Esophagus (tissue), 2 donors: Measurements from ENCODE around the gene SLC25A43. TPM values are rescaled to one million over a fixed set of nuclear protein-coding genes. Genes with fewer than 3 reads are reported as not detected.
"Not testable (repeated sequence)": the region's sequence is repeated elsewhere in the genome, so short reads cannot be mapped to it uniquely, and the experiment has no call there.

ENCODE experiments used
- H3K27ac ChIP-seq, 2 donors: one replicate each; pipeline ENCODE4 v1.5.1; 2013; ENCODE audit warnings: low read depth in 2 of 2, mild to moderate bottlenecking in 2 of 2, inconsistent platforms in 1 of 2, low read length in 1 of 2, moderate library complexity in 1 of 2
- H3K27me3 ChIP-seq, 2 donors: one replicate each; pipeline ENCODE4 v1.6.1; 2013; ENCODE audit warnings: low read length in 2 of 2, control low read depth in 1 of 2, mild to moderate bottlenecking in 1 of 2; ENCODE audit not compliant: insufficient read depth in 2 of 2, control insufficient read depth in 1 of 2
- H3K36me3 ChIP-seq, 2 donors: one replicate each; pipeline ENCODE4 v1.6.1; 2013; ENCODE audit warnings: low read length in 1 of 2; ENCODE audit not compliant: control insufficient read depth in 2 of 2, insufficient read depth in 2 of 2
- H3K4me1 ChIP-seq, 2 donors: one replicate each; pipeline ENCODE4 v1.6.1; 2013; ENCODE audit warnings: low read length in 1 of 2; ENCODE audit not compliant: control insufficient read depth in 2 of 2, insufficient read depth in 2 of 2
- H3K4me3 ChIP-seq, 2 donors: one replicate each; pipeline ENCODE4 v1.5.1; 2013; ENCODE audit warnings: low read length in 2 of 2, mild to moderate bottlenecking in 2 of 2, low read depth in 1 of 2, moderate library complexity in 1 of 2
- H3K9me3 ChIP-seq, 2 donors: one replicate each; pipeline ENCODE4 v1.6.1; 2013; ENCODE audit warnings: mild to moderate bottlenecking in 2 of 2, low read depth in 1 of 2, low read length in 1 of 2, moderate library complexity in 1 of 2; ENCODE audit not compliant: control insufficient read depth in 2 of 2, insufficient read depth in 1 of 2
- WGBS, 2 donors: extraction: QIAGEN DNeasy Blood & Tissue Kit; methylation state at CpG; one replicate each; pipeline ENCODE4 v1.1.7; 2013; 5-methylcytosine and 5-hydroxymethylcytosine counted together
- polyA plus RNA-seq, 2 donors: library from polyadenylated mRNA; stranded (reverse); fragments of 200-250 nt; gene quantifications; one replicate each; pipeline ENCODE4 v1.2.3, GENCODE V29; 2013
- donor health status: healthy with polysubstance abuse.
- donor health status: Bipolar disorder and iron deficiency.

SLC25A43 gene
- polyA plus RNA-seq, 2 donors, result 26.2 to 34.5 TPM

DNA sequence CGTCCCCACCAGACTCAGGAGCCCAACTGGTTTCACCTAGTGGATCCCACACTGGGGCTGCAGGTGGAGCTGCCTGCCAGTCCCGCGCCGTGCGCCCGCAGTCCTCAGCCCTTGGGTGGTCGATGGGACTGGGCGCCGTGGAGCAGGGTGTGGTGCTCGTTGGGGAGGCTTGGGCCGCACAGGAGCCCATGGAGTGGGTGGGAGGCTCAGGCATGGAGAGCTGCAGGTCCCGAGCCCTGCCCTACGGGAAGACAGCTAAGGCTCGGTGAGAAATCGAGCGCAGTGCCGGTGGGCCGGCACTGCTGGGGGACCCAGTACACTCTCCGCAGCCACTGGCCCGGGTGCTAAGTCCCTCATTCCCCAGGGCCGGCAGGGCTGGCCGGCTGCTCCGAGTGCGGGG, 88.6 kb downstream of the SLC25A43 start:
- H3K4me3 ChIP-seq, H3K27ac ChIP-seq, H3K4me1 ChIP-seq, H3K27me3 ChIP-seq, H3K9me3 ChIP-seq, H3K36me3 ChIP-seq: not testable (repeated sequence)
- 92 to 96% methylated on average over 22 to 24 of the region's 24 CpGs for WGBS, 2 donors

DNA sequence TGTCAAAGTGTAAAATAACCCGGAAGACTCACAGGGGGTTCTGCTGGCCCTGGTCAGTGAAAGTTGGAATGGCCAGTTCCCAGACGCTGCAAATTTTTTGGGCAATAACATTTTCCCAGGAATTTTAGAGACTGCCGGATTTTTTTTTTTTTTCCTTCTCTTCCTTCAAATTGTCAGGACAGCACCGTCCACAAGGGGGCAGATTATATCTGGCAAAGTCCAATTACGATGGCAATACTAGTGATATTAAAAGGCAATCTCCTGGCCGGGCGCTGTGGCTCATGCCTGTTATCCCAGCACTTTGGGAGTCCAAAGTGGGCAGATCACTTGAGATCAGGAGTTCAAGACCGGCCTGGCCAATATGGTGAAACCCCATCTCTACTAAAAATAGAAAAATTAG, 89.6 kb downstream of the SLC25A43 start:
- Histone ChIP-seq H3K27me3 (no peaks in the 10 kb centered on the region), H3K4me1 (no peaks in the 10 kb centered on the region), H3K27ac (no peak overlapping the region), H3K9me3 (no peaks in the 10 kb centered on the region), H3K36me3 (no peaks in the 10 kb centered on the region), H3K4me3 (no peak overlapping the region)
- 9 to 25% methylated on average over 8 of the region's 8 CpGs for WGBS, 2 donors

DNA sequence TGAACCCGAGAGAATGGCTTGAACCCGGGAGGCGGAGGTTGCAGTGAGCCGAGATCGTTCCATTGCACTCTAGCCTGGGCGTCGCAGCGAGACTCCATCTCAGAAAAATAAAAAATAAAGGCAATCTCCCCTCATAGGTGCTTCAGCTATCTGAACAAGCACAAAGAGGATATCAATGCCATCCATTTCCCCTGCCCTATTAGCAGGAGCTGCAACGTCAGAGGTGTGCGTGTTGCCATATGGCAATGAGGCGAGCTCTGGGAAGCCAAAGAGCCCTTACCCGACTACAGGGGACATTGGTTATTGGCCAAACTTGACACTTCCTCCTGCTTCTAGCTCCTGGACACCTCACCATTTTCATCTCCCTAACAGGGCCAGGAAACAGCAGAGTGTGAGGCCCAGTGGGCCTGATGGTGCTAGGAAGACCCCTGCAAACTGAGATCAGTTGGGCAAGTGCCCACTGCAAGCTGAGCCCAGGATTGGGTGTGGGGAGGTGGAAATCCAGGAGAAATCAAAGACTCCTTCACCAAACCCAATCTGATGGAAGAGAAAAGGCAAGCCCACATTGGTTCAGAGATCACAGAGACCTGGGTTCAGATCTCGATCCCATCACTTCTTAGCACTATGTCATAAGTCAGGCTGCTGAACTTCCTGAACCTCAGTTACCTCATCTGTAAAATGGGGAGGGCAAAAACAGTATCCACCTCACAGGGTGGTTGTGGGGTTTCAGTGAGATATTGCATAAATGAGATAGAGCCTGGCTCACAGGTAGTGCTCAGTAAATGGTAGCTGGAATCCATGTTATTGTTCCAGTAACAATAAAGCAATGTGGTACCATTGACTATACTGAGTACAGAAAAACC, 90.3 kb downstream of the SLC25A43 start:
- H3K36me3 ChIP-seq, result no peaks in the 10 kb centered on the region
- 76% methylated on average over 13 of the region's 13 CpGs for WGBS, 2 donors
- no peak overlapping the region for H3K27ac ChIP-seq
- no peak overlapping the region for H3K4me3 ChIP-seq
- H3K9me3 ChIP-seq, result no peaks in the 10 kb centered on the region
- H3K27me3 ChIP-seq, result no peaks in the 10 kb centered on the region
- no peaks in the 10 kb centered on the region for H3K4me1 ChIP-seq

DNA sequence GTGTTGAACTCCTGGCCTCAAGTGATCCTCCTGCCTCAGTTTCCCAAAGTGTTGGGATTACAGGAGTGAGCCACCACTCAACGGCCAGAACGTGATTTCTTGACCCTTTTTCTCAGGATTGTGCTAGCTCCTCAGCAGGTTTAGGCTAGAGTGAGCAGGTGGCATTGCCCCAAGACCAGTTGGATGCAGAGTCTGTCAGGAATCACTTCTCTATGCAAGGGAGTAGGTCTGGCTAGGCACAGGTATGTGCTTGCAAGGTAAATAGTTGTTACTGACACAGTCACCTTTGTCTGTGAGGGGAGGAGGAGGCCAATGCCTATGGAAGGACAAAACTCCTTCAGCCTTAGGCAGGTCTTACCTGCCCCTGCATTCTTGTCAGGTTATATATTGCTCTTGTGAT, 93.3 kb downstream of the SLC25A43 start:
- Histone ChIP-seq H3K4me1 (peaks cover 0 to 2% of the 10 kb centered on the region in 2 donors), H3K36me3 (no peaks in the 10 kb centered on the region), H3K9me3 (no peaks in the 10 kb centered on the region), H3K4me3 (no peak overlapping the region), H3K27me3 (no peaks in the 10 kb centered on the region), H3K27ac (peak overlapping the region; percentile 37 to 58)
- WGBS, 2 donors, result 52 to 77% methylated on average over 2 of the region's 2 CpGs

DNA sequence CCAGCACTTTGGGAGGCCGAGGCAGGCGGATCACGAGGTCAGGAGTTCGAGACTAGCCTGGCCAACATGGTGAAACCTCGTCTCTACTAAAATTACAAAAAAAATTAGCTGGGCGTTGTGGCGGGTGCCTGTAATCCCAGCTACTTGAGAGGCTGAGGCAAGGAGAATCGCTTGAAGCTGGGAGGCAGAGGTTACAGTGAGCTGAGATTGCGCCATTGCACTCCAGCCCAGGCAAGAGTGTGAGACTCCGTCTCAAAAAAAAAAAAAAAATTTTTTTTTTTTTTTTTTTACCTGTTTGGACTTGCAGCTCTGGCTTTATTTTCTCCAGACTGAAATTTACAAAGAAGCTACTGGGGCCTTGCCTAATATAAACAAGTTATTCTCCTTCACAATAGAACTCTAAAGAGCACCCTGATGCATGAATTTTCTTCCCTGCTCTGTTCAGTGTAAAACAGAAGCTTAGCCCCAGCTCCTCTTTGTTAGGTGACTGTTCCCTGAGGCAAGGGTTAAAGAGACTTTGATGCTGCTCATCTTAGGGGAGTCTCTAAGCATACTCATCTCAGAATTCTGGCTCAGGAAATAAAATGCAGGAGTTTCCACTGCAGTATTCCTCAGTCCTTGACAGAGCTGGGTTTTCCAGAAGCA, 94.8 kb downstream of the SLC25A43 start:
- not testable (repeated sequence) for H3K4me3 ChIP-seq, H3K9me3 ChIP-seq, H3K36me3 ChIP-seq, H3K4me1 ChIP-seq, H3K27me3 ChIP-seq
- WGBS, 2 donors, result 52 to 60% methylated on average over 10 of the region's 10 CpGs
- peak overlapping the region; percentile 76 to 79 for H3K27ac ChIP-seq

DNA sequence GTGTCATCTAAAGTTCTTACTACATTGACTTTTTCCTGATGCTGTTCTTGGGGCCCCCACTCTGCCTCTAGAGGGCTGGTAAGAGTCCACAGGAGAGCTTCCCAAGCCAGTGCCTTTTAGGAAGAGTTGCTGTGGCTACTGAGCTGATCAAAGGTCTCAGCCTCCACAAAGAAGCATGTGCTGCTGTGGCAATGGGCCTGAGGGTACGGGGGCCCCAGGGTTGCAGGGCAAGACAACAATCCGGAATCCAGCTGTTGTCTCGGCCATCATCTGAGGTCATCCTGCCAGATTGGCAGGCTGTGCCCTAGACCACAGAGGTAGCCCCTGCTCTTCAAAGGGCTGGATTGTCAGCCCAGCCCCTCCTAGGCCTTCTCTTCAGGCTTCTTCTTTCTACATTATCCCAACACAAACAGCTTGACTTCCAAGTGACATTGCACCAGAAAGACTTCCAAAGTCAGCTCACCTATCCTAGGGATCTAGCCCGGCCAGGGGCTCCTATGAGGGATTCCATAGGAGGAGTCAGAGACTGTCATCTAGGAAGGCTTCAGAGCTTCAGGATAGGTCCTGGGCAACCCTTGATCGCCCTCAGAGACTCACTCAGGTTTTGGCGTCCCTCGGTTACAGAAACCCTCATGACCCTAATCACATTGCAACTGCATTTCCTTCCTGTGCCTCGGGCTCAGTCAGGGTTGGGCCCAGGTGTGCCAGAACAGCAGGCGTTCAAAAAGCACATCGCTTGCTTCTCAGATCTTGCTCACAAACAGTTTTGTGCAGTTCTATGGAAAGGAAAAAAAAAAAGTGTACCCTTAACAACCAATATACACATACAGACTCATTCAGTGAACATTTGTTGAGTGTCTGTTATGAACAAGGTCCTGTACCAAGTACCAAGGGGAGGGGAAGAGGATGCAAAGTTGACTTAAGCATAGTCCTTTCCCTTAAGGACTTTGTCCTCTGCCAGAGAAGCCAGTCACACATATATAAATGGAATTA, 96.9 kb downstream of the SLC25A43 start:
- peak overlapping the region; percentile 66 to 76 for H3K27ac ChIP-seq
- H3K4me1 ChIP-seq, result peaks cover 0 to 2% of the 10 kb centered on the region in 2 donors
- 52 to 61% methylated on average over 10 of the region's 10 CpGs for WGBS, 2 donors

DNA sequence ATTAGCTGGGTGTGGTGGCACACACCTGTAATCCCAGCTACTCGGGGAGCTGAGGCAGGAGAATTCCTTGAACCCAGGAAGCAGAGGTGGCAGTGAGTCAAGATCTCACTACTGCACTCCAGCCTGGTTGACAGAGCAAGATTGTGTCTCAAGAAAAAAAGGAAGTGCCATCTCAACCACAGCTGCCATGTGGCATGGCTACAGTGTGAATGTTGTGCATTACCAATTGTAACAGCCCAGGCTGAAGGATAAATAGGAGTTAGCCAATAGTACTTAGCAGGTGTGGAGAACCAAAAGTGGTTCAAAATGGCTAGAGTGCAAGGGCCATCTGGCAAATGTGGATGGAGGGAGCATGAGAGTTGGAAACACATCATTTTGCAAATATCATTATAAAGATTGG, 98.0 kb downstream of the SLC25A43 start:
- 45 to 50% methylated on average over 1 of the region's 1 CpG for WGBS, 2 donors
- no peaks in the 10 kb centered on the region for H3K36me3 ChIP-seq
- no peak overlapping the region for H3K27ac ChIP-seq

More for the DNA sequence above, 96.9 kb downstream of the SLC25A43 start:
- H3K9me3 ChIP-seq, result no peaks in the 10 kb centered on the region
- H3K4me3 ChIP-seq, result no peak overlapping the region
- no peaks in the 10 kb centered on the region for H3K36me3 ChIP-seq
- H3K27me3 ChIP-seq, result no peaks in the 10 kb centered on the region

DNA sequence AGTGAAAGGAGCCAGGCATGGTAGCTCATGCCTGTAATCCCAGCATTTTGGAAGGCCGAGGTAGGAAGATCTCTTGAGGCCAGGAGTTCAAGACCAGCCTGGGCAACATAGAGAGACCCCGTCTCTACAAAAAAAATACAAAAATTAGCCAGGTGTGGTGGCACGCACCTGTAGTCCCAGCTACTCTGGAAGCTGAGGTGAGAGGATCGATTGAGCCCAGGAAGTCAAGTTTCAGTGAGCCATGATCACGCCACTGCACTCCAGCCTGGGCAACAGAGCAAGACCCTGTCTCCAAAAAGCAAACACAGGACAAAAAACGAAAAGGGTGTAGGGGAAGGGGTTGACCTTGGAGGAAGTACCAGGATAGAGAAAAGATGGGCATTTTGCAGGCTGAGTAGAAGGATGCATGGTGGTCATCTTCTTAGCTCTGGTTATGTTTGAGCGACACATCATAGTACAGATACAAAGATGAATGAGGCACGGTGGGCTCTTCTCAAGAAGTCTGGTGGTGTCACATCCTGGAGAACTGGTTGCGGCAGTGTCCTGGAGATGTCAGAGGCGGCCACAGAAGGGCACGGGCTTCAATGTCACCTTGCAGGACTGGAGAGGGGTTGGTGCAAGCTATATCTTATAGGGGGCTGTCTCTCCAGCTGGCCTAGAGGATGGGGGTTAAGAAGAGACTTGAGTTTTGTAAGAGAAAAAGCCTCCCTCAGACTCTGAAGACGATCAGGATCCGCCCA, 101.1 kb downstream of the SLC25A43 start:
- H3K36me3 ChIP-seq, result no peaks in the 10 kb centered on the region
- no peak overlapping the region for H3K4me3 ChIP-seq
- H3K27me3 ChIP-seq, result no peaks in the 10 kb centered on the region
- peak overlapping the region; percentile 95 for H3K27ac ChIP-seq
- WGBS, 2 donors, result 78 to 86% methylated on average over 13 of the region's 13 CpGs
- H3K4me1 ChIP-seq, result peaks cover 0 to 10% of the 10 kb centered on the region in 2 donors
- H3K9me3 ChIP-seq, result no peaks in the 10 kb centered on the region

More for the DNA sequence above, 98.0 kb downstream of the SLC25A43 start:
- H3K4me1 ChIP-seq, result peaks cover 0 to 5% of the 10 kb centered on the region in 2 donors
- H3K27me3 ChIP-seq, result no peaks in the 10 kb centered on the region
- H3K4me3 ChIP-seq, result no peak overlapping the region
- no peaks in the 10 kb centered on the region for H3K9me3 ChIP-seq
